SK-N-SH treated with all-trans-retinoic acid at 6 μM for 48 hours (cell line): ENCODE measurements around the gene SMPDL3B.

Experiments
- ARNTL ChIP-seq: fragments of 450-650 bp; formaldehyde crosslinking; IDR thresholded peaks from 2 replicates; pipeline ENCODE4 v1.5.0; 2020; ENCODE audit warnings: low read depth, mild to moderate bottlenecking, moderate library complexity, borderline replicate concordance
- BACH2 ChIP-seq: fragments of 250-450 bp; sonication (Bioruptor Pico); IDR thresholded peaks from 2 replicates; pipeline ENCODE4 v1.9.0; 2021; ENCODE audit warnings: mild to moderate bottlenecking, borderline replicate concordance
- CSDC2 ChIP-seq: fragments of 250-450 bp; sonication (Bioruptor Pico); IDR thresholded peaks from 2 replicates; pipeline ENCODE4 v1.5.0; 2020; ENCODE audit warnings: mild to moderate bottlenecking, moderate library complexity
- CSRNP3 ChIP-seq: fragments of 250-450 bp; sonication (Bioruptor Pico); IDR thresholded peaks from 2 replicates; pipeline ENCODE4 v1.5.1; 2021; ENCODE audit warnings: mild to moderate bottlenecking, moderate library complexity
- ESRRG ChIP-seq: fragments of 250-450 bp; sonication (Bioruptor Pico); IDR thresholded peaks from 2 replicates; pipeline ENCODE4 v1.6.1; 2021; ENCODE audit warnings: mild to moderate bottlenecking
- GLIS3 ChIP-seq: fragments of 250-450 bp; sonication (Bioruptor Pico); IDR thresholded peaks from 2 replicates; pipeline ENCODE4 v1.5.0; 2020; ENCODE audit warnings: mild to moderate bottlenecking, moderate library complexity
- RARB ChIP-seq: fragments of 250-450 bp; sonication (Bioruptor Pico); IDR thresholded peaks from 2 replicates; pipeline ENCODE4 v1.8.0; 2021; ENCODE audit warnings: mild to moderate bottlenecking, moderate library complexity
- ZC3H10 ChIP-seq: fragments of 250-450 bp; sonication (Bioruptor Pico); IDR thresholded peaks from 2 replicates; pipeline ENCODE4 v1.5.1; 2021; ENCODE audit warnings: mild to moderate bottlenecking, moderate library complexity
- ZFP3 ChIP-seq: fragments of 250-450 bp; sonication (Bioruptor Pico); IDR thresholded peaks from 2 replicates; pipeline ENCODE4 v1.5.0; 2020; ENCODE audit warnings: mild to moderate bottlenecking, moderate library complexity

- no peak for TF ChIP-seq ESRRG (CRISPR knock-in tag)
- no peak for TF ChIP-seq GLIS3 (CRISPR knock-in tag)
- no peak for TF ChIP-seq RARB (CRISPR knock-in tag)
- TF ChIP-seq CSRNP3 (CRISPR knock-in tag) = no peak
- TF ChIP-seq BACH2 (CRISPR knock-in tag) = no peak
- TF ChIP-seq ZFP3 = no peak
- TF ChIP-seq ZC3H10 = no peak
- TF ChIP-seq CSDC2 (CRISPR knock-in tag) = no peak
- no peak for TF ChIP-seq ARNTL (CRISPR knock-in tag)
Measured at GRCh38 chr1:27894521-27894920, 40.3 kb upstream of the SMPDL3B start.
